ENCODE results near the gene ATRX.
"Not testable (repeated sequence)": the region's sequence is repeated elsewhere in the genome, so short reads cannot be mapped to it uniquely, and the experiment has no call there.

Gene ATRX

DNA sequence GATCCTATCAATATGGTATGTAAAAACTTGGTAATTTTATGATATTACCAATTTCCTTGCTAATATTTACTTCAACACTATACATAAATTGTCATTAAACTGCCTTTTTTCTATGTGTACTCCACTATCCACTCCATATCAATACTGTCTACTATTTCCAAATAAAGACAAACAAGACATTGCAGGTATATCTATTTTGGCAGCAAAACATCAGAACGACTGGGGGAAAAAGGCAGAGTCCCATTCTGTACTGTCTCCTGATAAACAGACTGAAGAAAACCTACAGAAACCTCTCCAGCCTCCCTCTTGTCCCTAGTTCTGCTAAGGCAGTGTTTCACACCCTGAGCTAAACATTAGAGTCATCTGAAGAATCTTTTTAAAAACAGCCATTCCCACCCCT is 96.6 kb downstream of the ATRX start:
- TF ChIP-seq, protein P1, sequence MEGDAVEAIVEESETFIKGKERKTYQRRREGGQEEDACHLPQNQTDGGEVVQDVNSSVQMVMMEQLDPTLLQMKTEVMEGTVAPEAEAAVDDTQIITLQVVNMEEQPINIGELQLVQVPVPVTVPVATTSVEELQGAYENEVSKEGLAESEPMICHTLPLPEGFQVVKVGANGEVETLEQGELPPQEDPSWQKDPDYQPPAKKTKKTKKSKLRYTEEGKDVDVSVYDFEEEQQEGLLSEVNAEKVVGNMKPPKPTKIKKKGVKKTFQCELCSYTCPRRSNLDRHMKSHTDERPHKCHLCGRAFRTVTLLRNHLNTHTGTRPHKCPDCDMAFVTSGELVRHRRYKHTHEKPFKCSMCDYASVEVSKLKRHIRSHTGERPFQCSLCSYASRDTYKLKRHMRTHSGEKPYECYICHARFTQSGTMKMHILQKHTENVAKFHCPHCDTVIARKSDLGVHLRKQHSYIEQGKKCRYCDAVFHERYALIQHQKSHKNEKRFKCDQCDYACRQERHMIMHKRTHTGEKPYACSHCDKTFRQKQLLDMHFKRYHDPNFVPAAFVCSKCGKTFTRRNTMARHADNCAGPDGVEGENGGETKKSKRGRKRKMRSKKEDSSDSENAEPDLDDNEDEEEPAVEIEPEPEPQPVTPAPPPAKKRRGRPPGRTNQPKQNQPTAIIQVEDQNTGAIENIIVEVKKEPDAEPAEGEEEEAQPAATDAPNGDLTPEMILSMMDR (IDR thresholded peaks at IDR 0.05; ENCODE audit: low read depth, low read length, missing control alignments) = no peak
- DNase-seq (ENCODE audit: low read depth) = no peak
- no peak overlapping the region for H3K4me3 ChIP-seq (ENCODE audit: low read depth, low read length)

DNA sequence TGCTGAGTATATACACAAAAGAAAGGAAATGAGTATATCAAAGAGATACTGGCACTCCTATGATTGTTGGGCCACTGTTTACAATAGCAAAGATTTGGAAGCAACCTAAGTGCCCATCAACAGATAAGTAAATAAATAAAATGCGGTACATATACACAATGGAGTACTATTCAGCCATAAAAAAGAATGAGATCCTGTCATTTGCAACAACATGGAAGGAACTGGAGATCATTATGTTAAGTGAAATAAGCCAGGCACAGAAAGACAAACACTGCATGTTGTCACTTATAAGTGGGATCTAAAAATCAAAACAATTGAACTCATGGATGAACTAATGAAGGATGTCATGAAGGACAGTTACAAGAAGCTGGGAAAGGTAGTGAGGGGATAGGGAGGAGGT is 100.3 kb downstream of the ATRX start:
- H3K4me3 ChIP-seq (ENCODE audit: low read depth, low read length); DNase-seq (ENCODE audit: low read depth): not testable (repeated sequence)

DNA sequence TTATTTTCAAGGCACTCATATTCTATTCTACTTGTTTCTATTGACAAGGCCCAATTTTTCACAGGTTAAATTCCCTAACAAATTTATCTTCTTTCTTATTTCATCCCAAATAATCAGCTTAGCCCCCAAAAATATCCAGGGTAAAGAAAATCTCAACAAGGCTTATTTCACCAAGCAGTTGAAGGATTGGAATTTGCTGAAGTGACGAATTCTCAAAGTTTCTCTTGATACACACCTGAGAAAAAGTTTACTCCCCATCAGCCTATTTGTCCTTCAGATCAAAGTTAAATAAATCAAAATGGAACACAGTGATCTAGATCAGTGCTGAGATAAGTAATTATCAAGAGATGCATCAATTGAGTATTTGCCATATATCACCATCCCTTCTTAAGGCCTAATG is 106.9 kb downstream of the ATRX start:
- TF ChIP-seq, protein P1 (IDR thresholded peaks at IDR 0.05; ENCODE audit: low read depth, low read length, missing control alignments) = no peak
- DNase-seq (ENCODE audit: low read depth) = no peak
- H3K4me3 ChIP-seq (ENCODE audit: low read depth, low read length) = no peak overlapping the region

DNA sequence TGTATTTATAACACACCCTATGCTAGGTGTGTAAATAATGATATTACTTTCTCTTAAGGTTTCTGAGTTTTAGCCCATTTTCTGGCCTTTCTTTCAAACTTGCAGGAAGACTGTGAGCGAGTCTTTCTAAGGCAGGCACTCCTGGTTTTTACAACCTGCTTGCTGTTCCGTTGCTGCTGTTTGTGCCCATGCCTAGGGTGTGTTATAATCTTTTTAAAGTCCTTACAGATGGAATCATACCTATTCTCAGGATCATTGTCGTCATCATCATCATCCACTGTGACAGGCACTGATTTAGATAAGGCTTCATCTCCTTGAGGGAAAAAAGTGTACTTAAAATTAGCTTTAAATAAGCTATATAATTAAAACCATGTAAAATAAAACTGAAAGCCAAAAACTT is 110.0 kb downstream of the ATRX start:
- DNase-seq (ENCODE audit: low read depth) = no peak
- TF ChIP-seq, protein P1 (IDR thresholded peaks at IDR 0.05; ENCODE audit: low read depth, low read length, missing control alignments) = no peak
- H3K4me3 ChIP-seq (ENCODE audit: low read depth, low read length) = no peak overlapping the region

- TF ChIP-seq, protein P1 (IDR thresholded peaks at IDR 0.05; ENCODE audit: low read depth, low read length, missing control alignments) = no peak
- DNase-seq (ENCODE audit: low read depth) = no peak
- H3K4me3 ChIP-seq (ENCODE audit: low read depth, low read length) = no peak overlapping the region
These were observed 117.4 kb downstream of the ATRX start for GRCh38 chrX:77668391-77669237.

- H3K4me3 ChIP-seq (ENCODE audit: low read depth, low read length) = no peak overlapping the region
- TF ChIP-seq, protein P1 (IDR thresholded peaks at IDR 0.05; ENCODE audit: low read depth, low read length, missing control alignments) = no peak
- no peak for DNase-seq (ENCODE audit: low read depth)
These were observed 127.1 kb downstream of the ATRX start for GRCh38 chrX:77658886-77659285.

GRCh38 chrX:77652095-77652494 is 133.9 kb downstream of the ATRX start:
- H3K4me3 ChIP-seq (ENCODE audit: low read depth, low read length) = no peak overlapping the region
- TF ChIP-seq, protein P1 (IDR thresholded peaks at IDR 0.05; ENCODE audit: low read depth, low read length, missing control alignments) = no peak
- DNase-seq (ENCODE audit: low read depth) = no peak
